OCI-LY7 (cell line): ENCODE data around the gene STX8. TPM values are rescaled to one million over a fixed set of nuclear protein-coding genes. Genes with fewer than 3 reads are reported as not detected.

Source experiments
- BruUV-seq: library from RNA; stranded (reverse); fragments of 400-500 nt; replicated peaks from 2 replicates; lab custom pipeline; 2021; lab: Mats Ljungman, UMichigan
- CTCF ChIA-PET: fragments of 300-600 bp; sonication (Branson Sonifier 250); formaldehyde crosslinking; loops from one replicate; lab custom pipeline; 2022; ENCODE audit warnings: antibody characterized with exemption; ENCODE audit not compliant: unreplicated experiment; lab: Charles Lee
- POLR2A ChIA-PET: fragments of 300-600 bp; sonication (Branson Sonifier 250); formaldehyde crosslinking; loops from one replicate; lab custom pipeline; 2022; ENCODE audit warnings: antibody characterized with exemption; lab: Charles Lee
- DNase-seq: peaks from one replicate; pipeline ENCODE4 v3.0.0-alpha.2; 2015; ENCODE audit warnings: low spot score
- H2AFZ ChIP-seq: fragments of 200-600 bp; sonication (generic), shearing (Covaris generic); 2 replicates; pipeline ENCODE4 v1.6.1; 2014; ENCODE audit warnings: mild to moderate bottlenecking, antibody characterized with exemption, low read length, moderate library complexity
- H3K27ac ChIP-seq: fragments of 200-600 bp; sonication (generic); 2 replicates; pipeline ENCODE4 v1.5.1; 2014; ENCODE audit warnings: mixed run types, low read depth, mild to moderate bottlenecking, moderate library complexity, low read length, inconsistent platforms; ENCODE audit not compliant: poor library complexity, severe bottlenecking
- H3K36me3 ChIP-seq: fragments of 200-600 bp; sonication (generic); 2 replicates; pipeline ENCODE4 v1.6.1; 2014; ENCODE audit warnings: mild to moderate bottlenecking, antibody characterized with exemption, low read length, moderate library complexity, mixed read lengths; ENCODE audit not compliant: insufficient read depth
- H3K4me1 ChIP-seq: fragments of 200-600 bp; sonication (generic); 2 replicates; pipeline ENCODE4 v1.5.1; 2014; ENCODE audit warnings: mild to moderate bottlenecking, low read length; ENCODE audit not compliant: insufficient read depth, poor library complexity, severe bottlenecking
- H3K4me2 ChIP-seq: fragments of 200-600 bp; sonication (generic); 2 replicates; pipeline ENCODE4 v1.6.1; 2014; ENCODE audit warnings: mild to moderate bottlenecking, low read length
- H3K4me3 ChIP-seq: fragments of 200-600 bp; sonication (generic); 2 replicates; pipeline ENCODE4 v1.5.1; 2014; ENCODE audit warnings: mild to moderate bottlenecking, low read depth, low read length; ENCODE audit not compliant: poor library complexity, severe bottlenecking
- H3K79me2 ChIP-seq: fragments of 200-600 bp; sonication (generic); 2 replicates; pipeline ENCODE4 v1.6.1; 2016; ENCODE audit warnings: low read depth, mild to moderate bottlenecking, low read length, moderate library complexity, mixed read lengths; ENCODE audit not compliant: insufficient read depth
- H3K9me2 ChIP-seq: fragments of 200-600 bp; sonication (generic); 2 replicates; pipeline ENCODE4 v1.6.1; 2016; ENCODE audit warnings: mild to moderate bottlenecking, low read length, mixed read lengths; ENCODE audit not compliant: insufficient read depth
- H3K9me3 ChIP-seq: fragments of 200-600 bp; sonication (generic); 2 replicates; pipeline ENCODE4 v1.6.1; 2014; ENCODE audit warnings: mild to moderate bottlenecking, mixed run types, low read length, mixed read lengths
- H4K20me1 ChIP-seq: fragments of 200-600 bp; sonication (generic); 2 replicates; pipeline ENCODE4 v1.6.1; 2014; ENCODE audit warnings: mild to moderate bottlenecking, antibody characterized with exemption, low read length, moderate library complexity, mixed read lengths; ENCODE audit not compliant: insufficient read depth
- CTCF ChIP-seq: fragments of 200-600 bp; sonication (generic); conservative IDR thresholded peaks from 2 replicates; pipeline ENCODE4 v1.5.1; 2014; ENCODE audit warnings: mild to moderate bottlenecking, antibody characterized with exemption, low read length, moderate library complexity, mixed read lengths
- EZH2phosphoT487 ChIP-seq: fragments of 200-600 bp; sonication (generic); IDR thresholded peaks from 2 replicates; pipeline ENCODE4 v1.6.1; 2018; ENCODE audit warnings: low read depth, borderline replicate concordance, mild to moderate bottlenecking, mixed run types, antibody characterized with exemption, low read length, moderate library complexity, mixed read lengths
- intact Hi-C: fragments of 100-400 bp; cut with micrococcal nuclease; formaldehyde crosslinking; loops from one replicate; pipeline ENCODE4 v1.10.0; 2022; ENCODE audit not compliant: unreplicated experiment
- total RNA-seq, 2 experiments: library from RNA; depleted of rRNA in 1 of 2; stranded (reverse); fragments of >200 nt in 1 of 2; shearing (Covaris generic) in 1 of 2; gene quantifications; 2 replicates each; pipeline ENCODE4 v1.2.3, GENCODE V29; 2014 to 2022

The STX8 gene
- total RNA-seq, 2 experiments from 2014 or later, result 56.7 to 69.0 TPM

DNA sequence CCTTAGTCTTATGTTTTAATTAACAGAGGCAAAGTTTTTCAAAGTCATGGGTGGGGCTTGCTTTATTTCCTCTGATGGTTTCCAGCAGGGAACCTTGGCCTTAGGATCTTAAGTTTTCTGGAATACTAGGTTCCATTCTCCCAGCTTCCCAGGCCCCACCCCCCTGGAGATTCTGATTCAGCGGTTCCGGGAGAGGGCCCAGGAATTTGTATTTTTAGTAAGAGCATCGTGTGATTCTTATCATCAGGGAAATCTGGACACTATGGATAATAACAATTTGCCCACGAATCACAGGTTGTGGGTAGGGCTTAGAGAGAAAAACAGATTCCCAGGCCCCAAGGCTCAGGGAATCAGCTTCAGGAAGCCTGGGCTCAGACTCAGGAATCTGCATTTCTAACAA lies 290.7 kb downstream of the STX8 start:
- Histone ChIP-seq H4K20me1 (no peaks in the 10 kb centered on the region), H3K79me2 (no peaks in the 10 kb centered on the region), H3K4me2 (no peak overlapping the region), H3K4me1 (no peaks in the 10 kb centered on the region), H3K27ac (no peak overlapping the region), H3K4me3 (no peak overlapping the region), H3K36me3 (no peaks in the 10 kb centered on the region), H3K9me2 (no peaks in the 10 kb centered on the region), H3K9me3 (no peaks in the 10 kb centered on the region), H2AFZ (no peak overlapping the region)
- intact Hi-C loops, result no loop called here
- ChIA-PET CTCF (no interaction called here), POLR2A (no interaction called here)
- TF ChIP-seq EZH2phosphoT487, result no peak
- no peak for TF ChIP-seq CTCF
- no peak for DNase-seq
- no TSS peak for BruUV-seq

DNA sequence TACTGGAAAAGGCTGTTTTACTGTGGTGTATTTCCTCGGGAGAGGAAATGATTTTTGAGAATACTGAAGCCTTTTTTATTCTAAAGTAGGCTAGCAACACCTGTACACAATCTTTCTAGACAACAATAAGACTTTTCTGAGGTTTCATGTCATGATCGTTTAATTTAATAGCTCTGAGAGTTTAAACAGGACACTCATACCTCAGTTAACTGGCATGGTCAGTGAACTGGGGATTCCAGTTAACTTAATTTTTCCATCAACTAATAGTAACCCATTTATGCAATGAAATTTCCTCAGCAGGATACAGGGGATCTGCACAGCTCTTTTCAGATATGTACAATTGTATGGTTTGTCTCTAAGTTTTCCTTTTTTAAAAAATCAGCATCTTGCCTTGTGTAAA lies 291.7 kb downstream of the STX8 start:
- ChIA-PET CTCF (no interaction called here), POLR2A (no interaction called here)
- Histone ChIP-seq H3K9me2 (no peaks in the 10 kb centered on the region), H3K79me2 (no peaks in the 10 kb centered on the region), H3K4me2 (no peak overlapping the region), H4K20me1 (no peaks in the 10 kb centered on the region), H3K9me3 (no peaks in the 10 kb centered on the region), H3K4me1 (no peaks in the 10 kb centered on the region), H3K27ac (no peak overlapping the region), H3K36me3 (no peaks in the 10 kb centered on the region), H3K4me3 (no peak overlapping the region), H2AFZ (no peak overlapping the region)
- BruUV-seq, result no TSS peak
- TF ChIP-seq CTCF (no peak), EZH2phosphoT487 (no peak)
- intact Hi-C loops, result no loop called here
- no peak for DNase-seq

- H3K36me3 ChIP-seq, result no peaks in the 10 kb centered on the region
- intact Hi-C loops, result no loop called here
- H3K4me3 ChIP-seq, result no peak overlapping the region
- no peak for DNase-seq
- TF ChIP-seq EZH2phosphoT487 (no peak), CTCF (no peak)
- H3K4me2 ChIP-seq, result no peak overlapping the region
- H3K9me2 ChIP-seq, result no peaks in the 10 kb centered on the region
- no TSS peak for BruUV-seq
- ChIA-PET POLR2A (interaction anchor here (0.6 kb wide), 1 partner anchor 14 kb away, joined by 3 read pairs; no protein-coding TSS in a partner anchor), CTCF (no interaction called here)
- no peak overlapping the region for H3K27ac ChIP-seq
- no peaks in the 10 kb centered on the region for H3K9me3 ChIP-seq
- no peaks in the 10 kb centered on the region for H4K20me1 ChIP-seq
- no peak overlapping the region for H2AFZ ChIP-seq
- H3K4me1 ChIP-seq, result no peaks in the 10 kb centered on the region
- H3K79me2 ChIP-seq, result no peaks in the 10 kb centered on the region
Measured at GRCh38 chr17:9279893-9280292, 295.7 kb downstream of the STX8 start.
